GM12878 (cell line): ENCODE results near the gene DNAH1. TPM values are rescaled to one million over a fixed set of nuclear protein-coding genes. Genes with fewer than 3 reads are reported as not detected.

Experiments used
- ATAC-seq: fragments of 200-7000 bp; cut with Tn5 transposase; 3 replicates; pipeline ENCODE4 v1.9.1; 2020; ENCODE audit warnings: mild to moderate bottlenecking, moderate library complexity
- BruUV-seq: library from RNA; stranded (reverse); fragments of 400-500 nt; replicated peaks from 2 replicates; lab custom pipeline; 2021; lab: Mats Ljungman, UMichigan
- CTCF ChIA-PET: fragments of 300-600 bp; sonication (Branson Sonifier 250); formaldehyde crosslinking; extraction: SDS; loops from one replicate; lab custom pipeline; 2021; ENCODE audit warnings: inconsistent platforms; lab: Yijun Ruan, JAX
- POLR2A ChIA-PET: fragments of 350-600 bp; formaldehyde crosslinking; extraction: SDS; loops from one replicate; lab custom pipeline; 2021; ENCODE audit warnings: inconsistent platforms; lab: Charles Lee
- RAD21 ChIA-PET: fragments of 300-600 bp; sonication (Branson Sonifier 250); formaldehyde crosslinking; loops from one replicate; lab custom pipeline; 2023; ENCODE audit warnings: antibody characterized with exemption; ENCODE audit not compliant: unreplicated experiment; lab: Charles Lee
- SMC1A ChIA-PET: fragments of 300-600 bp; sonication (Branson Sonifier 250); formaldehyde crosslinking; loops from one replicate; lab custom pipeline; 2023; ENCODE audit not compliant: unreplicated experiment, uncharacterized antibody; lab: Charles Lee
- DNase-seq: peaks from one replicate; pipeline ENCODE4 v3.0.0-alpha.2; 2011; ENCODE audit warnings: low read depth, low spot score
- FAIRE-seq: peaks from 3 replicates; lab custom pipeline; 2011; peaks lifted over from hg19 to GRCh38; lab: Jason Lieb, UNC
- H2AFZ ChIP-seq: 2 replicates; pipeline ENCODE4 v1.6.0; 2011; ENCODE audit warnings: low read depth, low read length, control low read depth; ENCODE audit not compliant: control insufficient read depth
- H3K27ac ChIP-seq: 2 replicates; pipeline ENCODE4 v1.5.1; 2011; ENCODE audit warnings: control low read depth; ENCODE audit not compliant: control insufficient read depth, insufficient read depth
- H3K27me3 ChIP-seq, 2 experiments: replicated peaks in 1 of 2; 2 replicates each; pipeline versions ENCODE4 v1.6.0 to v1.6.1; 2011; ENCODE audit warnings: low read length in 1 of 2; ENCODE audit not compliant: control insufficient read depth in 2 of 2, insufficient read depth in 2 of 2
- H3K36me3 ChIP-seq, 2 experiments: 2 replicates each; pipeline ENCODE4 v1.5.1; 2011; ENCODE audit warnings: low read length in 1 of 2; ENCODE audit not compliant: control insufficient read depth in 2 of 2, insufficient read depth in 2 of 2
- H3K4me1 ChIP-seq: 2 replicates; pipeline ENCODE4 v1.6.1; 2011; ENCODE audit warnings: mild to moderate bottlenecking, low read length, moderate library complexity, mixed read lengths; ENCODE audit not compliant: control insufficient read depth, insufficient read depth
- H3K4me2 ChIP-seq: 2 replicates; pipeline ENCODE4 v1.6.0; 2011; ENCODE audit warnings: control low read depth; ENCODE audit not compliant: control insufficient read depth, insufficient read depth
- H3K4me3 ChIP-seq: fragments of 200-600 bp; sonication (generic); 2 replicates; pipeline ENCODE4 v1.5.1; 2016
- H3K79me2 ChIP-seq: 2 replicates; pipeline ENCODE4 v1.6.0; 2011; ENCODE audit warnings: low read length; ENCODE audit not compliant: control insufficient read depth, insufficient read depth
- H3K9ac ChIP-seq: 2 replicates; pipeline ENCODE4 v1.8.0; 2011; ENCODE audit warnings: low read length, control low read depth, mixed read lengths; ENCODE audit not compliant: control insufficient read depth, insufficient read depth
- H3K9me3 ChIP-seq: replicated peaks from 3 replicates; pipeline ENCODE4 v1.5.1; 2011; ENCODE audit warnings: mild to moderate bottlenecking, low read length; ENCODE audit not compliant: control insufficient read depth, insufficient read depth
- H4K20me1 ChIP-seq: 2 replicates; pipeline ENCODE4 v1.6.0; 2011; ENCODE audit not compliant: control insufficient read depth, insufficient read depth
- CUX1 ChIP-seq: IDR thresholded peaks from 2 replicates; pipeline ENCODE4 v1.6.1; 2012; ENCODE audit warnings: improper control_type of control experiment, low read depth, low read length; ENCODE audit not compliant: insufficient replicate concordance
- FOXK2 ChIP-seq: fragments of 450-650 bp; IDR thresholded peaks from 2 replicates; pipeline ENCODE4 v1.6.1; 2017; ENCODE audit warnings: mild to moderate bottlenecking, moderate library complexity
- NBN ChIP-seq: fragments of 450-650 bp; IDR thresholded peaks from 2 replicates; pipeline ENCODE4 v1.6.1; 2016
- NFXL1 ChIP-seq: fragments of 450-650 bp; IDR thresholded peaks from 2 replicates; pipeline ENCODE4 v1.6.1; 2017; ENCODE audit warnings: antibody characterized with exemption, mild to moderate bottlenecking, borderline replicate concordance
- NR2F1 ChIP-seq: fragments of 450-650 bp; conservative IDR thresholded peaks from 2 replicates; pipeline ENCODE4 v1.6.1; 2017; ENCODE audit warnings: mild to moderate bottlenecking
- NRF1 ChIP-seq: conservative IDR thresholded peaks from 2 replicates; pipeline ENCODE4 v1.6.1; 2011; ENCODE audit warnings: mild to moderate bottlenecking, low read depth, low read length, improper control_type of control experiment
- SREBF1 ChIP-seq: IDR thresholded peaks from 2 replicates; pipeline ENCODE4 v1.6.1; 2012; ENCODE audit warnings: mild to moderate bottlenecking, low read length
- SUPT20H ChIP-seq: IDR thresholded peaks from 2 replicates; pipeline ENCODE4 v1.6.1; 2011; ENCODE audit warnings: low read depth, mild to moderate bottlenecking, low read length, moderate library complexity, borderline replicate concordance; ENCODE audit not compliant: control insufficient read depth
- YY1 ChIP-seq: IDR thresholded peaks from 2 replicates; pipeline ENCODE4 v1.6.1; 2011; ENCODE audit warnings: low read depth, mild to moderate bottlenecking, low read length
- ZNF217 ChIP-seq: fragments of 450-650 bp; IDR thresholded peaks from 2 replicates; pipeline ENCODE4 v1.6.1; 2017; ENCODE audit warnings: antibody characterized with exemption, mild to moderate bottlenecking
- WGBS: methylation state at CpG from one replicate; pipeline ENCODE4 v1.1.6; 2016; ENCODE audit warnings: low lambda C conversion rate; ENCODE audit not compliant: insufficient replicate concordance, insufficient coverage; ENCODE audit errors: missing lambda C conversion rate; 5-methylcytosine and 5-hydroxymethylcytosine counted together
- in situ Hi-C: fragments of 300-500 bp; cut with MboI; formaldehyde crosslinking; loops from 9 replicates; pipeline ENCODE4 v1.14.3; 2018; ENCODE audit warnings: mixed read lengths
- intact Hi-C: fragments of 100-400 bp; cut with micrococcal nuclease; formaldehyde crosslinking; loops from one replicate; pipeline ENCODE4 v1.14.2; 2022; ENCODE audit not compliant: unreplicated experiment
- polyA plus RNA-seq, 11 experiments: library from polyadenylated mRNA; depleted of rRNA in 4 of 11; unstranded in 6 of 11; stranded (reverse) in 5 of 11; fragments of >200 nt; fragmentation: Nextera tagmentation in 4 of 11; fragmentation: Illumina TruSeq in 1 of 11; extraction: Ambion mirVana in 4 of 11; extraction: Trizol in 1 of 11; gene quantifications; 1 replicate in 1 of 11; 2 replicates in 10 of 11; pipeline versions ENCODE4 v1.2.1 to v1.2.3, GENCODE V29; 2011 to 2016; ENCODE audit warnings: inconsistent platforms in 2 of 11, missing spikeins in 2 of 11, low read depth in 1 of 11
- total RNA-seq, 4 experiments: library from RNA; depleted of rRNA in 3 of 4; stranded (reverse); fragments of >200 nt in 3 of 4; fragmentation: Illumina TruSeq in 1 of 4; extraction: Trizol in 1 of 4; gene quantifications; 2 replicates each; pipeline versions ENCODE4 v1.2.1 to v1.2.3, GENCODE V29; 2013 to 2021

DNAH1 gene
- total and polyA plus RNA-seq, 10 of the 15 experiments (the other 5 are each of a cell fraction or from before 2014, with no cell fraction given) = 0.31 to 5.8 (median 2.7) TPM

- TF ChIP-seq NBN (no peak), NR2F1 (no peak)
- Histone ChIP-seq H4K20me1 (no peaks in the 10 kb centered on the region), H3K9ac (no peak overlapping the region), H3K79me2 (no peaks in the 10 kb centered on the region; the same call in 1 of the 2 replicates), H3K36me3 (peaks cover 3 to 6% of the 10 kb centered on the region in 2 experiments; a peak in 3 of 4 replicates), H3K27me3 (no peaks in the 10 kb centered on the region), H2AFZ (no peak overlapping the region), H3K4me2 (no peak overlapping the region), H3K9me3 (no peaks in the 10 kb centered on the region), H3K27ac (no peak overlapping the region), H3K4me3 (no peak overlapping the region), H3K4me1 (peaks cover 4% of the 10 kb centered on the region)
- RAD21 ChIA-PET = interaction anchor here (1.3 to 7.5 kb wide), 2 partner anchors 44 kb away, joined by 3 to 131 read pairs; no protein-coding TSS in a partner anchor
- intact Hi-C loops (loop anchor here (5.0 kb wide), 1 partner anchor 153 kb away; the partner anchor contains the start of gene SEMA3G), in situ Hi-C loops (loop anchor here (5.0 kb wide), 1 partner anchor 48 kb away; no protein-coding TSS in a partner anchor)
- WGBS = 90% methylated on average over 11 of the region's 11 CpGs
- FAIRE-seq = no peak
- SMC1A ChIA-PET = interaction anchor here (6.1 to 6.6 kb wide), 2 partner anchors 43 to 44 kb away, joined by 62 to 159 read pairs; no protein-coding TSS in a partner anchor
- no peak for ATAC-seq
- POLR2A ChIA-PET = no interaction called here
- TSS peak; percentile 14 for BruUV-seq
- CTCF ChIA-PET = interaction anchor here (0.6 to 19.0 kb wide), 2 partner anchors 39 to 777 kb away, joined by 5 to 451 read pairs; no protein-coding TSS in a partner anchor
- DNase-seq = no peak
Observed at GRCh38 chr3:52294320-52295150, 21.6 kb upstream of the DNAH1 start.

GRCh38 chr3:52295671-52296208 lies 20.4 kb upstream of the DNAH1 start:
- Histone ChIP-seq H4K20me1 (no peaks in the 10 kb centered on the region), H3K4me2 (no peak overlapping the region), H3K9me3 (no peaks in the 10 kb centered on the region), H3K36me3 (peaks cover 3 to 6% of the 10 kb centered on the region in 2 experiments; a peak in 3 of 4 replicates), H3K79me2 (no peaks in the 10 kb centered on the region), H3K27me3 (no peaks in the 10 kb centered on the region), H3K9ac (no peak overlapping the region), H3K4me3 (no peak overlapping the region), H3K4me1 (peaks cover 12% of the 10 kb centered on the region), H3K27ac (no peak overlapping the region), H2AFZ (no peak overlapping the region)
- ChIA-PET SMC1A (interaction anchor here (6.6 kb wide), 1 partner anchor 43 kb away, joined by 62 read pairs; no protein-coding TSS in a partner anchor), CTCF (interaction anchor here (0.9 to 19.0 kb wide), 3 partner anchors 38 to 89 kb away, joined by 3 to 451 read pairs (median 3); no protein-coding TSS in a partner anchor), POLR2A (no interaction called here), RAD21 (interaction anchor here (1.1 to 5.7 kb wide), 3 partner anchors 15 to 43 kb away, joined by 3 to 52 read pairs (median 3); no protein-coding TSS in a partner anchor)
- intact Hi-C loops (no loop called here), in situ Hi-C loops (no loop called here)
- ATAC-seq (no peak), FAIRE-seq (no peak), DNase-seq (no peak)
- no TSS peak for BruUV-seq
- 91% methylated on average over 5 of the region's 5 CpGs for WGBS
- no peak for TF ChIP-seq FOXK2
- no peak for TF ChIP-seq CUX1
- TF ChIP-seq NFXL1 = no peak
- TF ChIP-seq SREBF1 = no peak
- no peak for TF ChIP-seq YY1
- no peak for TF ChIP-seq SUPT20H
- TF ChIP-seq NRF1 = no peak
- TF ChIP-seq ZNF217 = no peak
